ENCODE data around the gene HECTD3.

HECTD3 gene

GRCh38 chr1:45010855-45011811 lies at the start of gene HECTD3:
Gene HECTD3, minus strand, starts transcription at chr1:45011324. Its CDS starts 67 bp downstream, at chr1:45011257.
- peak; percentile 73 to 81 for DNase-seq

DNA sequence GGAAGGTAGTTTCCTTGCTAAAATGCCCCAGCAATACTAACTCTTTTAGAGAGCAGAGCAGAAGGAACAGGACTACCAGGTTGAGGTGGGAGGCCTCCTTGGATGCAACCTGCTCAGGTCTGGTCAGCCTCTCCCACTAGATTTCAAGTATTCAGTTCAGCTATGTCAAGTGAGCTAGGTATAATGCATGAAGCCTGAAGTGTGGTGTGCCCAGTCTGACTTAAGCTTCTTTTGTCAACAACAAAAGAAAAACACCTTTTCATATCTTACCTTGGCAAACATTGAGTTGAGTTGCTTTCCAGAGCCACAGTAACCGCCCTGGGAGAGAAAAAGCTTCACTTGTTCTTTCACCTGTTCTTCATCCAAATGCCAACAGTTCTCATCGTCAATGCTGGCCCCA lies 48.7 kb upstream of the HECTD3 start:
- no peak for DNase-seq

- DNase-seq: no peak
Observed at GRCh38 chr1:45057542-45057941, 46.4 kb upstream of the HECTD3 start.

GRCh38 chr1:45051005-45051772 lies 40.1 kb upstream of the HECTD3 start:
- no peak for DNase-seq

DNA sequence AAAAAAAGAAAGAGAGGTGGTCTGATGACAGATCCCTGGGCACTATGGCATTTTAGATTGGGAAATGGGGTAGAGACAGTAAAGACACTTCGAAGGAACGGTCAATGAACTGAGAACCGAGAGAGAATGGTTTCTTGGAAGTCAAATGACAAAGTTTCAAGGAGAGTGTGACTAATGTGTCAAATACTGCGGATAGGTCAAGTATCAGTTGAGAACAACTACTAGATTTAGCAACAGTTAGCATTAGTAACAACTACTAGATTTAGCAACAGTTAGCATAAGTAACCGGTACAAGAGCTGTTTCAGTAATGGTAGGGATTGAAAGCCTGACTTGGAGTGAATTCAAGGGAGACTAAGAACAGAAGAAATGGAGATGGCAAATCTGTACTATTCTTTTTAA lies 35.9 kb upstream of the HECTD3 start:
- no peak for DNase-seq

GRCh38 chr1:45044916-45045315 lies 33.8 kb upstream of the HECTD3 start:
- no peak for DNase-seq

- no peak for DNase-seq
Observed at GRCh38 chr1:45043094-45043493, 32.0 kb upstream of the HECTD3 start.

- no peak for DNase-seq
Observed at GRCh38 chr1:45040297-45040696, 29.2 kb upstream of the HECTD3 start.

- no peak for DNase-seq
Observed at GRCh38 chr1:45038661-45039364, 27.7 kb upstream of the HECTD3 start.

DNA sequence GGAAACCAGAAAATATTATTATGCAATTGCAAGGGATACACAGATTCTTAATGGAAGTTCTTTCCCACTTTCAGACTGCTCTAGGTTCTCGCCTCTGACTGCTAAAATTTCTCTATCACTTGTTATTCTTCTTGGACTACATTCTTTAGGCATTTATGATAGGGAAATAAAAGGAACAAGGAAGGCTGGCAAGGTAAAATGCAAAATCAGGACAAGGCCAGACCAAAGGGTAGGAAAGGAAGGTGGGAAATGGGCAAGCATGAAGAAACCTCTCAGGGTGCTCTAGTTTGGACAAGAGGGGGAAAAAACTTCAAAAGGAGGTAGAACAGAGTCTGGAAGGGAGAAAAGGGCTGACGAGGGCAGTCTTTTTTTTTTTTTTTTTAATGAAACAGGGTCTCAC lies 27.1 kb upstream of the HECTD3 start:
- DNase-seq: no peak

DNA sequence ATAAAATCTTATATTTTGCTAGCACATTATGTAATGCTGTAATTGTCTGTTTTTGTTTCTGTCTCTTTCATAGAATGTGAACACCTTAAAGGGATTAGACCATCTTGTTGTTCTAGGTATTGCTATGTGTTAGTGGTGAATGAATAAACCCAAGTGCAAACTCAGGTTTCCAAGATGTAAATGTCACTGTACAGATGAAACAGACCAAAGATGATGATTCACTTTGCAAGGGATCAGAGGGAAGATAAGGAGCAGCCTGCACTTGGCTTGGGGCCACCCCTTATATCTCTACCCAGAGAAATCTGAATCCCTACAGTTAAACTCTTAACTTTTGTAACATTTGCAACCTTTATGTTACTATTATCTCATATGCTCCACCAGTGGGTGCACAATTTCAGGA lies 26.3 kb upstream of the HECTD3 start:
- no peak for DNase-seq

- no peak for DNase-seq
Observed at GRCh38 chr1:45035631-45036301, 24.6 kb upstream of the HECTD3 start.

DNA sequence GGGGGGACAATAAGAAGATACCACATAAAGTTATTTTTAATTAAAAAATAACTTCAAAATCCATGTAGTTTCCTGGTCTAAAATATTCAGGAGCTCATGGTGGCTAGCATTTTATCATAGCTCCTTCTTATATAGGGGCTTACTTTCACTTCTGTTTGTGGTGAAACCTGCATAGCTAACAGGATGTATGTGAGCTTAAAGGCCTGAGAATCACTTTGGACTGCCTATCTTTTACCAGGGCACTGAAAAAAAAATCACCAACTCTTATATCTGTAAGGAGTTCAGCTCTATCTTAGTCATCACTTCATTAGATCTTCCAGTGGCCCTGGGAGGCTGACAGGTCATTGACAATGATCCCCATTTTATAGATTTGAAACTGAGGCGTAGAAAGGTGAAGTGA lies 22.2 kb upstream of the HECTD3 start:
- DNase-seq: no peak

DNA sequence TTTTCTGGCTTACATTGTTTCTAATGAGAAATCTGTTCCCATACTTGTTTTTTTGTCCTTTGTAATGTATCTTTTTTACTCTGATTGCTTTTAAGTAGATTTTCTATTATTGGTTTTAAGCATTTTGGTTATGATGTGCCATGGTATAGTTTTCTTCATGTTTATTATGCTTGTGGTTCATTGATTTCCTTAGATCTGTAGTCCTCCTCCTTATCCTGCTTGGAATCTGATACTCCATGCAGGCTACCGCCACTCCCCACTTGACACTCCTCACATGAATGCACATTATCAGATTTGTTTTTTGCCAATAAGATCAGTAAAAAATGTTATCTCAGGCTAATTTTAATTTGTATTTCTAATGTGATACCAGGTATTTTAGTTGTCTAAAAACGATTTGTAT lies 21.7 kb upstream of the HECTD3 start:
- DNase-seq: no peak

GRCh38 chr1:45026446-45026845 lies 15.3 kb upstream of the HECTD3 start:
- no peak for DNase-seq

DNA sequence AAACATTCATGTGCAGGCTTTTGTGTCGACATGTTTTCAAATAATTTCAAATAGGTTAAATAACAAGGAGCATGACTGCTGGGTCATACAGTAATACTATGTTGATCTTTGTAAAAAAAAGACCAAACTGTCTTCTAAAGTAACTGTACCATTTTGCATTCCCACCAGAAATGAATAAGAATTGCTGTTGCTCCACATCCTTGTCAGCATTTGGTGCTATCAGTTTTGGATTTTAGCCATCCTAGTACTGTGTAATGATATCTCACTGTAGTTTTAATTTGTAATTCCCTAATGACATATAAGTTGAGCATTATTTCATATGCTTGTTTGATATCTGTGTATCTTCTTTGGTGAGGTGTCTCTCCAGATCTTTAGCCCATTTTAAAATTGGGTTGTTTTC lies 12.5 kb upstream of the HECTD3 start:
- DNase-seq: no peak

DNA sequence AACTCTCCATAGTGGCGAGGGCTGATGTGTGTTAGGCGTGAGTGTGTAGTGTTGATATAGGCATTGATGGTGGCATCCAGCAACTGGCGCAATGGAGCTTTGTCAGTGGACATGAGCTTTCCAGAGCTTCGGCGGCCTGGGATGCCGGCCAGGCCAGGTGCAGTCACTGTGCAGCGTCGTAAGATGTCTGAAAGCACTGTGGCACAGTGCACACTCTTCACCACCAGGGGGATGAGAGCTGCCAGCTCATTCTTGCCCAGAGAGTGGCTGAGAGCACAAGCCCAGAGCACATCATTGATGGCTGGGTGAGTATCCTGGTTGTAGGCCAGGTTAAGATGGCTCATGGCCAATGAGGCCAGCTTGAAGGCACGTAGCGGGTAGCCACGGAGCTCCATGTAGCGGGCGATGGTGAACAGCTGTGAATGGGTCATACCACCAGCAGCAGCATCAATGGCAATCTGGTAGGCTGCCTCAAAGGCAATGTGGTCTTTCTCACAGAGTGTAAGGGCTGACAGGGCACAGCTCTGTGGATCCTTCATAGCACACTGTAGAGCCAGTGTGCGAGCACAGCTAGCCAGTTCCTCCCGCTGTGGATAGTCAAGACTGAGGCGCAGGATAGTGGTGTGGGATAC lies 7.6 kb upstream of the HECTD3 start:
- peak; percentile 74 to 75 for DNase-seq

GRCh38 chr1:45016767-45017166 lies 5.6 kb upstream of the HECTD3 start:
- no peak for DNase-seq

GRCh38 chr1:45016090-45016697 lies 5.1 kb upstream of the HECTD3 start:
- no peak for DNase-seq

DNA sequence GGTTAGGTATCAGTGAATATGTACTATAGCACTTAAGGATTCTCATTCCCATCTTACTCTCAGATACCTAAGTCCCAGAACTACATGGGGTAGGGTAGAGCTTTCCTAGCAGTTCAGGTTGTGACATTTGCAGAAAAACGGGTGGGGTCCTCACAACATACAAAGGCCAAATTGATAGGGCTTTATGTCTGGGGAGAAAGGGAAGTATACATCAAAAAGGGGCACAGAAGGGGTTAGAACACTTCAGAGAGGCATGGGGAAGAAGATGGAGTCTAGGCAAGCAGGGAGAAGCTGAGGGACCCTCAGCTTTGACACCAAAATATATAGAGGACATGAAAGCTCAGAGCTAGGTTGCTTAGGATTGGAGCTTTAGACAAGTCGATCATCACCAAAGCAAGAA lies 4.6 kb upstream of the HECTD3 start:
- no peak for DNase-seq

DNA sequence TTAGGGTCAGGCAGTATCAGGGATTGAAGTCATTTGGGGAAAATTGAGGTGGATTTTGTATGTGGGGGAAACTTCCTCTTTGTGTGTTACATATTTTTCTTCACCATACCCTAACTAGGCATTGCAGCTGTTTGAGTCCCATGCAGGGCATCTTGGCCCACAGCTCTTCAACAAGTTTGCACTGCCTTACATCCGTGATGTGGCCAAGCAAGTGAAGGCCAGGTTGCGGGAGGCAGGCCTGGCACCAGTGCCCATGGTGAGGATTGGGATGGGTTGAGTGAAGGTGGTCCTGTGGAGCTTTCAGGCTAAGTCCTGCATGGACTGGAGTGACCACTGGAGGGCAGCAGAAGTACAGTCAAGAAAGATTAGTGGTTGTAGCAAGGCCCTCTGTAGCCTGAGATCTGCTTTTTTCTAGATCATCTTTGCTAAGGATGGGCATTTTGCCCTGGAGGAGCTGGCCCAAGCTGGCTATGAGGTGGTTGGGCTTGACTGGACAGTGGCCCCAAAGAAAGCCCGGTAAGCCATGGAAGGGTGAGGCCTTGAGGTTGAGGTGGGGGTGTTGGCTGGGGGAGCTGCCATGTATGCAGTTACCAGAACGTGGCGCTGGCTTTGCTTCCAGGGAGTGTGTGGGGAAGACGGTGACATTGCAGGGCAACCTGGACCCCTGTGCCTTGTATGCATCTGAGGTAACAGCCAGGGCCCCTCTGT lies 3.4 kb upstream of the HECTD3 start:
- peak; percentile 81 to 86 for DNase-seq

All from activated CD4-positive, alpha-beta T cell treated with anti-CD3 and anti-CD28 coated beads, Interleukin-2, amount 50 U/mL, for 48 hours (primary cell).